Neural crest cell (in vitro differentiated cells): ENCODE data around the gene PPP1R13B. TPM values are rescaled to one million over a fixed set of nuclear protein-coding genes. Genes with fewer than 3 reads are reported as not detected.

ENCODE experiments used
- DNase-seq: peaks from one replicate; pipeline ENCODE4 v3.0.0; 2021; ENCODE audit warnings: low read depth, mixed read lengths, low spot score
- H3K27ac Mint-ChIP-seq: one replicate; pipeline ENCODE4 v1.8.0; 2021; ENCODE audit warnings: mild to moderate bottlenecking, mixed read lengths; ENCODE audit not compliant: unreplicated experiment
- H3K27me3 Mint-ChIP-seq: 2 replicates; pipeline ENCODE4 v1.8.0; 2021; ENCODE audit warnings: low read depth, mild to moderate bottlenecking, mixed read lengths
- H3K36me3 Mint-ChIP-seq: 2 replicates; pipeline ENCODE4 v1.8.0; 2021; ENCODE audit warnings: low read depth, mild to moderate bottlenecking, mixed read lengths
- H3K4me1 Mint-ChIP-seq: 2 replicates; pipeline ENCODE4 v1.8.0; 2021; ENCODE audit warnings: mixed read lengths
- H3K4me3 Mint-ChIP-seq: one replicate; pipeline ENCODE4 v1.8.0; 2021; ENCODE audit warnings: mild to moderate bottlenecking, mixed read lengths
- H3K9me3 Mint-ChIP-seq: 2 replicates; pipeline ENCODE4 v1.8.0; 2021; ENCODE audit warnings: mixed read lengths
- total RNA-seq: library from RNA; stranded (reverse); gene quantifications from 2 replicates; pipeline ENCODE4 v1.2.1, GENCODE V29; 2021
- TF ChIP-seq, protein P1 (sequence below): fragments of 200-600 bp; sonication (generic); conservative IDR thresholded peaks from 2 replicates; pipeline ENCODE4 v1.5.0; 2021; ENCODE audit warnings: antibody characterized with exemption, mild to moderate bottlenecking

The PPP1R13B gene
- total RNA-seq, 1 donor from 2014 or later, result 6.8 TPM

DNA sequence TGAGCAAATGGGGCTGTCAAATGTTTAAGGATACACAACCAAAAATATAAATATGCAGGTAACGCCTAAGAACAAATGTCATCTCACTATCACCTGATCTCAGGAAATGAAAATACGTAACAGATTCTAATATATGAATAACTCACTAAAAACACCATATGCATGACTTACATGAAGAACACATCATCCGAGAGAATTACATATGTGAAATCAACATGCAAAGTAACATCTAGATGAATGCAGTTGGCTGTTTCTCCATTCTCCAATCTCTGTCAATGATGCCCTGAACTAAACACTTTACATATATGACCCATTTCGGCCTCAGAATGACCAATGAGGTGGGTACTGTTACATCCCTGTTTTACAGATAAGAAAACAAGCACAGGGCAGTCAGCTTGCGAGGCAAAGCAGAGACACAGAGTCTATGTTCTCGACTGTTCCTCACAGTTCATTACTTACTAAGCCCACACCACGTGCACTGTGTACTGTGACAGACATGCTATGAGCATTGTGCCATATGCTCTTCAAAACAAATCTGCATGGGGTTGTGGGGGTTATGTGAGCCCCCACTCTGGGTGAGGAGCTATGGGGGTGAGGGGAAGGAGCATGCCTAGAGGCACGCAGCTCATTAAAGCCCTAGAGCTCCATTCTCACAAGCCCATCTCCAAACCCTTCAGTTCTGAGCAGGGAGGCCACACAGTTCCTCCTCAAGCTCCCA is 89.2 kb downstream of the PPP1R13B start:
- TF ChIP-seq, protein P1, sequence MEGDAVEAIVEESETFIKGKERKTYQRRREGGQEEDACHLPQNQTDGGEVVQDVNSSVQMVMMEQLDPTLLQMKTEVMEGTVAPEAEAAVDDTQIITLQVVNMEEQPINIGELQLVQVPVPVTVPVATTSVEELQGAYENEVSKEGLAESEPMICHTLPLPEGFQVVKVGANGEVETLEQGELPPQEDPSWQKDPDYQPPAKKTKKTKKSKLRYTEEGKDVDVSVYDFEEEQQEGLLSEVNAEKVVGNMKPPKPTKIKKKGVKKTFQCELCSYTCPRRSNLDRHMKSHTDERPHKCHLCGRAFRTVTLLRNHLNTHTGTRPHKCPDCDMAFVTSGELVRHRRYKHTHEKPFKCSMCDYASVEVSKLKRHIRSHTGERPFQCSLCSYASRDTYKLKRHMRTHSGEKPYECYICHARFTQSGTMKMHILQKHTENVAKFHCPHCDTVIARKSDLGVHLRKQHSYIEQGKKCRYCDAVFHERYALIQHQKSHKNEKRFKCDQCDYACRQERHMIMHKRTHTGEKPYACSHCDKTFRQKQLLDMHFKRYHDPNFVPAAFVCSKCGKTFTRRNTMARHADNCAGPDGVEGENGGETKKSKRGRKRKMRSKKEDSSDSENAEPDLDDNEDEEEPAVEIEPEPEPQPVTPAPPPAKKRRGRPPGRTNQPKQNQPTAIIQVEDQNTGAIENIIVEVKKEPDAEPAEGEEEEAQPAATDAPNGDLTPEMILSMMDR, result no peak
- Mint-ChIP-seq H3K27me3 (no peaks in the 10 kb centered on the region), H3K9me3 (no peaks in the 10 kb centered on the region), H3K4me3 (no peak overlapping the region), H3K4me1 (peaks cover 20% of the 10 kb centered on the region), H3K27ac (no peak overlapping the region), H3K36me3 (no peaks in the 10 kb centered on the region)
- DNase-seq, result no peak

DNA sequence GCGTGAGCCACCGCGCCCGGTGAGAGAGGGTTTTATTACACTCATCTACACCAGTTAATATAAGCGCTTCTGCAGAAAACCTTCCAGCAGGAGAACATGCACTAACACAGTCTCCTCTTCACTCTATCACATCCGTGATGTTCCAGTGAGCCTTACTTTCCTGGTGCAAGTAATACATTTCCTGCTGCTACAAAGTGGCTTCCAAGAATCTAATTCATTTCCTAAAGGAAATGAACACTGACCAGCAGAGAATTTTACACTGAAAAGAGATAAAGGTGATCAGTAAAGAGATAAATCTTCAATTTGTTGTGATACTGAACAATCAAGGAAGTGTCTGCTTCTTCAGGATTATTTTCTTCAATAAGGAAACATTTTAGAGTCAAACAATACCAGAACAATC is 92.3 kb downstream of the PPP1R13B start:
- Mint-ChIP-seq H3K9me3 (no peaks in the 10 kb centered on the region), H3K4me3 (no peak overlapping the region), H3K36me3 (no peaks in the 10 kb centered on the region), H3K27me3 (no peaks in the 10 kb centered on the region), H3K27ac (no peak overlapping the region), H3K4me1 (peaks cover 5% of the 10 kb centered on the region)
- TF ChIP-seq, protein P1, result no peak
- no peak for DNase-seq

DNA sequence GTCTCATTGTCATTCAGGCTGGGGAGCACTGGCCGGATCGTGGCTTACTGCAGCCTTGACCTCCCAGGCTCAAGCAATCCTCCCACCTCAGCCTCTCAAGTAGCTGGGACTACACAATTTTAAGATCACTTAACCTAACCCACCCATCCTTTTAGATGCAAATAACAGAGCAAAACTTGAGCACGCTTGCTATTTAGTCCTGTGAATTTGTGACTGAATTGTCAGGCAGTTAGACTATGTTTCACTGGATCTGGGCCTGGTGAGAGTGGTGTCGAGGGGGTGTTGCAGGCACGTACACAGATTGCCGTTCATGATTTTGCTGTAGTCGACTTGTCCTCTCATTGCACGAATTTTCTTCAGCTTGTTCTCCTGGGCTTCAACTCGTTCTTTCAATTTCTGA is 93.6 kb downstream of the PPP1R13B start:
- no peak for DNase-seq
- H3K36me3 Mint-ChIP-seq, result no peaks in the 10 kb centered on the region
- H3K4me1 Mint-ChIP-seq, result peaks cover 5% of the 10 kb centered on the region
- H3K4me3 Mint-ChIP-seq, result no peak overlapping the region
- TF ChIP-seq, protein P1, result no peak
- H3K27me3 Mint-ChIP-seq, result no peaks in the 10 kb centered on the region
- H3K27ac Mint-ChIP-seq, result no peak overlapping the region
- H3K9me3 Mint-ChIP-seq, result no peaks in the 10 kb centered on the region

DNA sequence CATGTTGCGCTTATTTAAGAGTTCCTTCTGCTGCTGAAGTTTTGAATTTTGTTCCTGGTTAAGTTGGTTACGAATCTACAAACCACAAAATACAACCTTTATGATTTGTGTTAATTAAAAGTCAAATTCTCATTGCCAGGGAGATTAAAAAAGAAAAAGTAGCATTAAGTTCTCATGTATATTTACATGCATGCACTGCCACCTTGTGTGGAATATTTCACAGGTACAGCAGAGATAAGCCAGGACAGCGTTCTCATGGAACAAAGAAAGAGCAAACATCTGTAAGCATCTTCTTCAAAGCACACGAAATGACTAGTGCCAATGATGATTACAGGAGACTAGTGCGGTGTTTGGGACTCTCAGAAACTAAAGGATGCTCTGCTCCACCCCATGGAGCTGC is 97.5 kb downstream of the PPP1R13B start:
- Mint-ChIP-seq H3K4me3 (no peak overlapping the region), H3K4me1 (no peaks in the 10 kb centered on the region), H3K9me3 (no peaks in the 10 kb centered on the region), H3K36me3 (no peaks in the 10 kb centered on the region), H3K27ac (no peak overlapping the region), H3K27me3 (no peaks in the 10 kb centered on the region)
- TF ChIP-seq, protein P1, result no peak
- no peak for DNase-seq

DNA sequence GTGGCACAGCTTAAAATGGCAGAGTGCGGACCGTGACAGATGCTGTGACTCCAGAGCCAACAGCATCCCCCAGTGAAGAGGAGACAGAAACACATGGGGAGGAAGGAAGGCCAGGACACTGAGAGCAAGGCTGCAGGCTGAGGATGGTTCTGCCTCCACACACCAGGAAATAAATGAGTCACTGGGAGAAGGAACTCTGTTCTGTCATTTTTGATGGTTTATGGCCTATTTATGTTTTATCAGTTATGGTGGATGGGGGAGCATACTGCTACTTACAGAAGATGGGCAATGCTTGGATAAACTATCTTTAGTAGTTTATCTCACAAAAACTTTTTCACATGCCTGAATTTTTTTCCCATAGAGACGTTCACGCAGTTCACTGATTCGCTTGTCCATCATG is 97.9 kb downstream of the PPP1R13B start:
- H3K4me3 Mint-ChIP-seq, result no peak overlapping the region

More for the DNA sequence above, 97.9 kb downstream of the PPP1R13B start:
- no peak for DNase-seq
- Mint-ChIP-seq H3K36me3 (no peaks in the 10 kb centered on the region), H3K27ac (no peak overlapping the region), H3K9me3 (no peaks in the 10 kb centered on the region), H3K4me1 (no peaks in the 10 kb centered on the region), H3K27me3 (no peaks in the 10 kb centered on the region)
- TF ChIP-seq, protein P1, result no peak
